ENCODE measurements around the gene TMEM138.

DNA sequence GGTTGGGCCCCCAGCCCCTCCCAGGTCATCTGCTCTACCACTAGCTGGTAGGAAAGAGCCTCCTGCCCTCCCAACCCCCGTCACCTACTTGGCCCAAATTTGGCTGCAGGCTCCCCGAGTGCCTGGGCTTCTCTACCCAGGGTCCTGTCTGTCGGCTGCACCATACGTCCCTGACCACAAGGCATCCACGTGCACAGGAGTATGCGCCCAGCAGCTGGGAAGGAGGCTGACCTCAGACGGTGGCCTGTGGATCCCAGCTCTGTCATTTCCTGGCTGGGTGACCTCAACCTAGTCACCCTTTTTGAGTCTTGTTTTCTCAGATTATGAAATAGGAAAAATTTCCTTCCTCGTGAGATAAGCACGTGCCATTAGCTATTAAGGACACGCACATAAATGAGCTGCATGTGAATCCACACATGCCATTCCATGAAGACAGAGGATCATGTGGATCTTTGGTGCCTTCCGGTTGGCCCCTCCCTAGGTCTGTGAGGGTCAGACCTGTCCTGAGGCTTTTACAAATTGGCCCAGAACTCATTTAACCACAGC, 14.2 kb upstream of the TMEM138 start:
- no peak for TF ChIP-seq L3MBTL2 (conservative IDR thresholded peaks at IDR 0.05)
- no peak for TF ChIP-seq SP1 (IDR thresholded peaks at IDR 0.05)
- no peak for TF ChIP-seq FOXA1 (IDR thresholded peaks at IDR 0.05)
- no peak for TF ChIP-seq BHLHE40 (IDR thresholded peaks at IDR 0.05; ENCODE audit: borderline replicate concordance)
- no peak for TF ChIP-seq CTBP1 (IDR thresholded peaks at IDR 0.05; ENCODE audit: borderline replicate concordance)
- TF ChIP-seq SUZ12 (IDR thresholded peaks at IDR 0.05) = no peak
- TF ChIP-seq ZNF384 (IDR thresholded peaks at IDR 0.05) = no peak
- TF ChIP-seq TARDBP (IDR thresholded peaks at IDR 0.05) = no peak
- TF ChIP-seq ARNT (IDR thresholded peaks at IDR 0.05) = no peak
- TF ChIP-seq FOXM1 (IDR thresholded peaks at IDR 0.05; ENCODE audit: borderline replicate concordance) = no peak
- no peak for TF ChIP-seq ELF4 (IDR thresholded peaks at IDR 0.05)
- TF ChIP-seq FOXK2 (IDR thresholded peaks at IDR 0.05) = no peak
- no peak for TF ChIP-seq NFRKB (IDR thresholded peaks at IDR 0.05)
